Measurements from ENCODE around the gene SFXN5. TPM values are rescaled to one million over a fixed set of nuclear protein-coding genes. Genes with fewer than 3 reads are reported as not detected.

SFXN5 gene
- total and polyA plus RNA-seq, 2 donors (not counting 1 experiment from before 2014, with no cell fraction given): 5.8 to 13.9 TPM

DNA sequence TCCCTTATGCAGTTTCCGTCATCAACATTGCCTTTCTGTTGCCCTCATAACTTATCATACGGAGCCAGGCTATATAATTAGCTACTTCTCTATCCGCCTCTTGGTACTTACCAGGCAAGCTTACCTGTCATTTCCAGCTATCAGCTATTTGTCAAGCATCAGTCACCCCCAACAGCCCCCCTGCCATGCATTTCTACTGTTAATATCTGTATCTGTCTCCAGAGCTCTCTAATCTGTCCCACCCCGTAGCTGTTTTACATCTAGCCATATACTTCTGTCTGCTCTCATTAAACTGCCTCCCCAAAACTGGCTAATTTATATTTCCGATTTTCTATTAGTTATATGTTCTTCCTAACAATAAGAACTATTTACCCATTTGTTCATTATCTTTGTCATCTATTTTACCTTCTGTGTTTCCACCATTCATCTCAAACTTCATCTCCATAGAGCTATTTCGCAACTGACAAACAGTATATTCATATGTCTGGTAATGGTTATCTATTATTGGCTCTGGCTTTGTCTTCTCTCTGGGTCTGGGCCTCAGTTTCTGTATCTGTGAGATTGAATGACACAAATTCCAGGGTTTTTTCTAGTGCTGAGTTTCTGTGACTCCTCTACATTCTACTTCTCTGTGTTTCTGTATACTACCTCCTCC lies 144.6 kb downstream of the SFXN5 start:
- Histone ChIP-seq H3K79me2 (ENCODE audit: control insufficient read depth, insufficient read depth, low read length) (no peaks in the 10 kb centered on the region), H3K27ac (ENCODE audit: insufficient read depth, low read length) (no peak overlapping the region), H3K9ac (ENCODE audit: insufficient read depth, low read length) (no peak overlapping the region), H3K36me3 (ENCODE audit: control insufficient read depth, insufficient read depth, low read length) (no peaks in the 10 kb centered on the region), H4K20me1 (ENCODE audit: control insufficient read depth, extremely low read depth, insufficient read depth, low read length) (no peaks in the 10 kb centered on the region), H3K4me1 (ENCODE audit: control insufficient read depth, extremely low read depth, insufficient read depth, low read length) (no peaks in the 10 kb centered on the region), H3K27me3 (ENCODE audit: control insufficient read depth, insufficient read depth, low read length) (peaks cover 76% of the 10 kb centered on the region), H2AFZ (ENCODE audit: low read length) (no peak overlapping the region), H3K9me3 (ENCODE audit: control insufficient read depth, insufficient read depth, low read depth, low read length) (no peaks in the 10 kb centered on the region), H3K4me2 (ENCODE audit: extremely low read depth, insufficient read depth, low read length) (no peak overlapping the region), H3K4me3 (replicated peaks in 1 of 4; ENCODE audit: control extremely low read depth in 1 of 4, insufficient read depth in 1 of 4, low read depth in 3 of 4, low read length in 4 of 4) (no peak overlapping the region)
- TF ChIP-seq EZH2 (IDR thresholded peaks at IDR 0.05; ENCODE audit: low read length, missing control alignments): no peak
- TF ChIP-seq, protein P1, sequence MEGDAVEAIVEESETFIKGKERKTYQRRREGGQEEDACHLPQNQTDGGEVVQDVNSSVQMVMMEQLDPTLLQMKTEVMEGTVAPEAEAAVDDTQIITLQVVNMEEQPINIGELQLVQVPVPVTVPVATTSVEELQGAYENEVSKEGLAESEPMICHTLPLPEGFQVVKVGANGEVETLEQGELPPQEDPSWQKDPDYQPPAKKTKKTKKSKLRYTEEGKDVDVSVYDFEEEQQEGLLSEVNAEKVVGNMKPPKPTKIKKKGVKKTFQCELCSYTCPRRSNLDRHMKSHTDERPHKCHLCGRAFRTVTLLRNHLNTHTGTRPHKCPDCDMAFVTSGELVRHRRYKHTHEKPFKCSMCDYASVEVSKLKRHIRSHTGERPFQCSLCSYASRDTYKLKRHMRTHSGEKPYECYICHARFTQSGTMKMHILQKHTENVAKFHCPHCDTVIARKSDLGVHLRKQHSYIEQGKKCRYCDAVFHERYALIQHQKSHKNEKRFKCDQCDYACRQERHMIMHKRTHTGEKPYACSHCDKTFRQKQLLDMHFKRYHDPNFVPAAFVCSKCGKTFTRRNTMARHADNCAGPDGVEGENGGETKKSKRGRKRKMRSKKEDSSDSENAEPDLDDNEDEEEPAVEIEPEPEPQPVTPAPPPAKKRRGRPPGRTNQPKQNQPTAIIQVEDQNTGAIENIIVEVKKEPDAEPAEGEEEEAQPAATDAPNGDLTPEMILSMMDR (conservative IDR thresholded peaks at IDR 0.05 in 1 of 2, IDR thresholded peaks at IDR 0.05 in 1 of 2; ENCODE audit: low read depth in 1 of 2, low read length in 2 of 2): no peak
- no peak for DNase-seq (ENCODE audit: low read depth in 2 of 2)

DNA sequence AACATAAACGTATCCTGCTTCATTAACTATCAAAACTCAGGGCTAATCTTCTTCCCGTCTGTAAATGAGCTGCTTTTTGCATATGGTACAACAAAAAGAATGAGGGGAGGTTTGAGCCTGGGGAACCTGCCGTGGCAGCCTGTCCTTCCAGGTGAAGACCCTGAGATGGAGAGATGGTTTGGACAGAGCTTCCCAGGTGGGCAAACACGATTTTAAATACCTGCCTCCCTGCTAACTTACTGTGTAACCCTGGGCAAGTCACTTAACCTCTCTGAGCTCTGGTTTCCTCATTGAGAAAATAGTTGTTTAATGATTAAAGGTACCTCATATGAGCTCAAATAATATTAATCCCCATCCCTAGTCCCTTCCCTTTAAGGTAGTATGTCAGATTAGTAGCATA lies 145.1 kb downstream of the SFXN5 start:
- Histone ChIP-seq H3K4me1 (ENCODE audit: control insufficient read depth, extremely low read depth, insufficient read depth, low read length) (no peaks in the 10 kb centered on the region), H3K4me2 (ENCODE audit: extremely low read depth, insufficient read depth, low read length) (no peak overlapping the region), H3K27ac (ENCODE audit: insufficient read depth, low read length) (no peak overlapping the region), H3K27me3 (ENCODE audit: control insufficient read depth, insufficient read depth, low read length) (peaks cover 81% of the 10 kb centered on the region), H3K9me3 (ENCODE audit: control insufficient read depth, insufficient read depth, low read depth, low read length) (no peaks in the 10 kb centered on the region), H2AFZ (ENCODE audit: low read length) (no peak overlapping the region), H4K20me1 (ENCODE audit: control insufficient read depth, extremely low read depth, insufficient read depth, low read length) (no peaks in the 10 kb centered on the region), H3K79me2 (ENCODE audit: control insufficient read depth, insufficient read depth, low read length) (no peaks in the 10 kb centered on the region), H3K9ac (ENCODE audit: insufficient read depth, low read length) (no peak overlapping the region), H3K4me3 (replicated peaks in 1 of 4; ENCODE audit: control extremely low read depth in 1 of 4, insufficient read depth in 1 of 4, low read depth in 3 of 4, low read length in 4 of 4) (no peak overlapping the region), H3K36me3 (ENCODE audit: control insufficient read depth, insufficient read depth, low read length) (no peaks in the 10 kb centered on the region)
- TF ChIP-seq, protein P1 (conservative IDR thresholded peaks at IDR 0.05 in 1 of 2, IDR thresholded peaks at IDR 0.05 in 1 of 2; ENCODE audit: low read depth in 1 of 2, low read length in 2 of 2): no peak
- peak; percentile 65 for TF ChIP-seq EZH2 (IDR thresholded peaks at IDR 0.05; ENCODE audit: low read length, missing control alignments)
- DNase-seq (ENCODE audit: low read depth in 2 of 2): no peak

DNA sequence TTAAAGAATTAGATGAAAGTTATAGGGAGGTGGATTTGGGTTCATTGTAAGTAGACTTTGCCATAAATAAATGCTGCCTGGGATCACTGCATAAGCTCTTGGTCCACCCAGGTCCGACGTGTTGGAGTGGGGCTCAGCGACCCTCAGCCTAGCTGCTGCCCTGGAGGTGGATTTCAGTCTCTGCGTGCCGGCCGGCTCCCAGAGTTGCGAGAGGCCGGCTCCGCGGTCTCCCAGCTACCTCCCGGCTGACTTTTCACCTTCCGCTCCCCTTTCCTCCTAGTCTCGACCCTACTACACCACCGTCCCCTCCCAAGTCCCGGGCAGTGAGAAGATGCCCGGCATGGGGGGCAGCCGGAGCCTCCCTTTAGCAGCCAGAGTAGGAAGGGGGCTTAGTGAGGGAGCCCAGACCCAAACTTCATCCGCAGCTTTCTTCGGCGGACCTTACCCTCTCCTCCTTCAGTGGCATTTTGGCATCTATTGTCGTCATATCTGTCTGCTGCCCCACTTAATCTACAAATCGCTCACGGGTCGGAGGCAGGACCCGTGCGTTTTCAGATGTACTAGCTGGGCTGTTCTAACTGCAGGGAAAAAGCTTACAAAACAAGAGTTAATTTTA lies 146.1 kb downstream of the SFXN5 start:
- Histone ChIP-seq H4K20me1 (ENCODE audit: control insufficient read depth, extremely low read depth, insufficient read depth, low read length) (no peaks in the 10 kb centered on the region), H3K9me3 (ENCODE audit: control insufficient read depth, insufficient read depth, low read depth, low read length) (no peaks in the 10 kb centered on the region), H3K4me2 (ENCODE audit: extremely low read depth, insufficient read depth, low read length) (no peak overlapping the region), H3K4me1 (ENCODE audit: control insufficient read depth, extremely low read depth, insufficient read depth, low read length) (no peaks in the 10 kb centered on the region), H3K27ac (ENCODE audit: insufficient read depth, low read length) (no peak overlapping the region), H3K4me3 (replicated peaks in 1 of 4; ENCODE audit: control extremely low read depth in 1 of 4, insufficient read depth in 1 of 4, low read depth in 3 of 4, low read length in 4 of 4) (no peak overlapping the region), H3K9ac (ENCODE audit: insufficient read depth, low read length) (no peak overlapping the region), H3K27me3 (ENCODE audit: control insufficient read depth, insufficient read depth, low read length) (peaks cover 90% of the 10 kb centered on the region), H3K36me3 (ENCODE audit: control insufficient read depth, insufficient read depth, low read length) (no peaks in the 10 kb centered on the region), H3K79me2 (ENCODE audit: control insufficient read depth, insufficient read depth, low read length) (no peaks in the 10 kb centered on the region), H2AFZ (ENCODE audit: low read length) (no peak overlapping the region)
- DNase-seq (ENCODE audit: low read depth in 2 of 2): no peak
- TF ChIP-seq, protein P1 (conservative IDR thresholded peaks at IDR 0.05 in 1 of 2, IDR thresholded peaks at IDR 0.05 in 1 of 2; ENCODE audit: low read depth in 1 of 2, low read length in 2 of 2): no peak
- peak; percentile 89 for TF ChIP-seq EZH2 (IDR thresholded peaks at IDR 0.05; ENCODE audit: low read length, missing control alignments)

Measured in fibroblast of lung (primary cell).